Panc1 (cell line): ENCODE data around the gene SCD5. TPM values are rescaled to one million over a fixed set of nuclear protein-coding genes. Genes with fewer than 3 reads are reported as not detected.

Experiments used
- ATAC-seq: fragments of 200-7000 bp; cut with Tn5 transposase; 2 replicates; pipeline ENCODE4 v1.9.1; 2020; ENCODE audit warnings: mild to moderate bottlenecking, moderate library complexity
- BruUV-seq: library from RNA; stranded (reverse); fragments of 400-500 nt; replicated peaks from 2 replicates; lab custom pipeline; 2021; lab: Mats Ljungman, UMichigan
- CTCF ChIA-PET: fragments of 300-600 bp; sonication (Branson Sonifier 250); formaldehyde crosslinking; loops from one replicate; lab custom pipeline; 2022; ENCODE audit warnings: antibody characterized with exemption; lab: Charles Lee
- POLR2A ChIA-PET: fragments of 300-600 bp; sonication (Branson Sonifier 250); formaldehyde crosslinking; loops from one replicate; lab custom pipeline; 2022; ENCODE audit warnings: antibody characterized with exemption; lab: Charles Lee
- DNase-seq: peaks from one replicate; pipeline ENCODE4 v3.0.0-alpha.2; 2010; ENCODE audit warnings: low read depth, low spot score
- H3K27ac ChIP-seq: 2 replicates; pipeline ENCODE4 v1.5.1; 2011; ENCODE audit warnings: mild to moderate bottlenecking, low read length, inconsistent platforms
- H3K27me3 ChIP-seq: fragments of 200-500 bp; sonication (Bioruptor generic); 2 replicates; pipeline ENCODE4 v1.6.0; 2014; ENCODE audit warnings: low read length, inconsistent platforms; ENCODE audit not compliant: control insufficient read depth, insufficient read depth
- H3K36me3 ChIP-seq: fragments of 200-500 bp; sonication (Bioruptor generic); 2 replicates; pipeline ENCODE4 v1.5.1; 2014; ENCODE audit warnings: inconsistent platforms, mild to moderate bottlenecking, low read length, moderate library complexity; ENCODE audit not compliant: control insufficient read depth, insufficient read depth
- H3K4me1 ChIP-seq: 2 replicates; pipeline ENCODE4 v1.5.1; 2011; ENCODE audit warnings: inconsistent platforms, mild to moderate bottlenecking, low read length, moderate library complexity; ENCODE audit not compliant: control insufficient read depth, insufficient read depth
- H3K4me3 ChIP-seq, 2 experiments: 2 replicates each; pipeline ENCODE4 v1.5.1; 2011 to 2012; ENCODE audit warnings: low read depth in 2 of 2, low read length in 2 of 2, mild to moderate bottlenecking in 2 of 2, inconsistent platforms in 1 of 2, moderate library complexity in 1 of 2
- H3K9me3 ChIP-seq: fragments of 200-500 bp; sonication (Bioruptor generic); 2 replicates; pipeline ENCODE4 v1.5.1; 2014; ENCODE audit warnings: low read depth, mild to moderate bottlenecking, inconsistent platforms, low read length, moderate library complexity; ENCODE audit not compliant: control insufficient read depth, insufficient read depth
- CTCF ChIP-seq: fragments of 450-650 bp; IDR thresholded peaks from 2 replicates; pipeline ENCODE4 v1.5.1; 2017; ENCODE audit warnings: mild to moderate bottlenecking
- POLR2AphosphoS5 ChIP-seq: IDR thresholded peaks from 2 replicates; pipeline ENCODE4 v1.6.1; 2012; ENCODE audit warnings: mild to moderate bottlenecking, low read depth, low read length, moderate library complexity
- REST ChIP-seq, 2 experiments: IDR thresholded peaks; 2 replicates each; pipeline ENCODE4 v1.6.1; 2011 to 2012; ENCODE audit warnings: low read depth in 2 of 2, control low read depth in 1 of 2, low read length in 1 of 2, mild to moderate bottlenecking in 1 of 2, moderate library complexity in 1 of 2; ENCODE audit not compliant: insufficient read depth in 1 of 2
- SIN3A ChIP-seq: IDR thresholded peaks from 2 replicates; pipeline ENCODE4 v1.6.1; 2012; ENCODE audit warnings: low read depth, mild to moderate bottlenecking, low read length, moderate library complexity, borderline replicate concordance; ENCODE audit not compliant: insufficient read depth
- TCF7L2 ChIP-seq: IDR thresholded peaks from 2 replicates; pipeline ENCODE4 v1.6.1; 2011; ENCODE audit warnings: mild to moderate bottlenecking, low read depth, low read length, inconsistent platforms
- in situ Hi-C: cut with HindIII; loops from 2 replicates; pipeline ENCODE4 v1.10.0; 2016; ENCODE audit warnings: low sequenced_read_pairs, low pct_unique_long_range_greater_than_20kb
- intact Hi-C: fragments of 100-400 bp; cut with micrococcal nuclease; formaldehyde crosslinking; loops from one replicate; pipeline ENCODE4 v1.10.0; 2022; ENCODE audit not compliant: unreplicated experiment
- total RNA-seq: library from RNA; stranded (reverse); gene quantifications from one replicate; pipeline ENCODE4 v1.2.1, GENCODE V29; 2021; ENCODE audit not compliant: unreplicated experiment

The SCD5 gene
- total RNA-seq, 1 experiment from 2014 or later = 2.0 TPM

GRCh38 chr4:82629238-82630000, 169.2 kb downstream of the SCD5 start:
- ChIA-PET POLR2A (no interaction called here), CTCF (no interaction called here)
- BruUV-seq = no TSS peak
- TF ChIP-seq SIN3A (no peak), POLR2AphosphoS5 (no peak), CTCF (no peak), TCF7L2 (no peak)
- Histone ChIP-seq H3K27me3 (no peaks in the 10 kb centered on the region), H3K9me3 (no peaks in the 10 kb centered on the region), H3K4me3 (no peak overlapping the region), H3K36me3 (no peaks in the 10 kb centered on the region), H3K27ac (no peak overlapping the region), H3K4me1 (no peaks in the 10 kb centered on the region; the same call in 1 of the 2 replicates)
- in situ Hi-C loops = no loop called here
- ATAC-seq (no peak), DNase-seq (no peak)
- intact Hi-C loops = no loop called here

- BruUV-seq = no TSS peak
- POLR2A ChIA-PET = no interaction called here
- in situ Hi-C loops (no loop called here), intact Hi-C loops (no loop called here)
- Histone ChIP-seq H3K27ac (no peak overlapping the region), H3K4me3 (no peak overlapping the region), H3K36me3 (no peaks in the 10 kb centered on the region), H3K27me3 (no peaks in the 10 kb centered on the region), H3K9me3 (no peaks in the 10 kb centered on the region), H3K4me1 (no peaks in the 10 kb centered on the region; the same call in 1 of the 2 replicates)
- CTCF ChIA-PET = no interaction called here
- ATAC-seq (no peak), DNase-seq (no peak)
- no peak for TF ChIP-seq POLR2AphosphoS5
- no peak for TF ChIP-seq TCF7L2
- TF ChIP-seq SIN3A = no peak
- no peak for TF ChIP-seq REST (IDR thresholded peaks at IDR 0.05; ENCODE audit: insufficient read depth in 1 of 2, low read depth in 2 of 2, low read length in 1 of 2)
- TF ChIP-seq CTCF = no peak
Measured at GRCh38 chr4:82626251-82626868, 172.2 kb downstream of the SCD5 start.
